NCI-H2029 treated with DMSO at 0.1 percent for 48 hours (cell line): ENCODE measurements around the gene MKLN1.
A peak's percentile ranks its signal among the peaks of the same experiment; 100 is the strongest.
"Not testable (repeated sequence)": the region's sequence is repeated elsewhere in the genome, so short reads cannot be mapped to it uniquely, and the experiment has no call there.

ENCODE experiments used
- DNase-seq: peaks from one replicate; lab custom pipeline; 2025; lab: John Stamatoyannopoulos, UW

Gene MKLN1

GRCh38 chr7:131501930-131502685 is 174.4 kb downstream of the MKLN1 start:
- DNase-seq: no peak

DNA sequence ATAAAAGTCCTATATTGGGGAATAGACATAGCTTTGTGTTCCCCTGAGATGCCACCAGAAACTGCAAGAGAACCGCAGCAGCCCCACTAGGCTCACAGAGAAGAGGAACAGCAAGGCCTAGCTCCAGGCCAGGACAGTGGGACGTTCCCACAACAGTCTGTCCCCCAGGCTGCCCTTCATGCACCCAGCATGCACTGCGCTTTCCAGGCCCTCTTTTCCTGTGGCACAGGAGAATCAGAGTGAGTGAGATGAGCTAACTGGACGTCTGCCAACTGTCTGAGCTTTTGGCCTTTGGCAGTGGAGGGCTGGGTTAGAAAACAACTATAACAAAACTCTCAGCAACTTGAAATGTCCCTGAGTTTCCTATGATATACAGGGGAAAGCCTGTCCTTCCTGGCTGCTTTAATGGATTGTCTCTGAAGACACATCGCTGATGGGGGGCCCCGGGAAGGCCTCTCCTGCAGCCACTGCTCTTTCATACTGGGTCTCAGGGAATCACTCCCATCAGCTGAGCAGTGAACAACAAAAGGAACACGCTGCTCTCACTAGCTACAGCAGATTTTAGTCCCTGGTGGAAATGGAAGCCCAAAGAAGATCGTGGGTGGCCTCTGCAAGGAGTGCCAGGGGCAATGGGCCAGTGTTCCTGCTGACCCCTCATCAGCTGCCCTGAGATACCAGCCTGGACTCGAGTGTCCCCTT is 175.3 kb downstream of the MKLN1 start:
- peak; percentile 56 for DNase-seq

GRCh38 chr7:131503639-131504038 is 176.0 kb downstream of the MKLN1 start:
- DNase-seq: no peak

DNA sequence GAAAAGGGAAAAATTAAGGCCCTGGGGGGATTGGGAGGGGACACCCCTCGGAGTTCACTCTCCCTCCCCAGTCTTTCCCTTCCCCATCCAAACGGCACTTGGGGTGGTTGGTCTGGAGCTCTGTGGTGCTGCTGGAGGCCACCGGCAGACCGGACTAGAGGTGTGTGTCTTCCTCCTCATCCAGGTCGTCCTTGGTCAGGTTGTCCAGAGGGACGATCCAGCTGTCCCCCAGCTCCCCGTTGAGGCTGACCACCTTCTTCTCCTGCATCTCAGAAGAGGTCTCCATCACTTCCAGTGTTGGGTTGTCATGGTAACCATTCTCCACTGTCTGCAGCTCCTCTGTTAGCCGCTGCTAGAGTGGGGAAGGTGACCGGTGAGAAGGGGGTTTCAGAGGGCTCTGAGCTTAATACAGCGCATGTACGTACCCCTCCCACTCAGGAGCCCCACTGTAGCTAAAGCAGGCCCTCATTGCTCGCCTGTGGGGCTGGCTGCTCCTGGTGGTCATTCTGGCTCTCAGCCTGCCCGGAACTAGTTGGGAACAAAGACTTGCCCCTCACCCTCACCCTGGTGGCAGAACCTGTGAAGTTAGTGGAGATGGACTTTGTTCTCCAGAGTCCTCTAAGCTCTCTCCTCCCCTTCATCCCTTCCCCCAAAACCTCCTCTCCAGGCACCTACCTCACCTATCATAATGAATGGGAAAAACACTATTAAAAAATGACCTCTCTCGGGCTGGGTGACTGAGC is 176.7 kb downstream of the MKLN1 start:
- no peak for DNase-seq

DNA sequence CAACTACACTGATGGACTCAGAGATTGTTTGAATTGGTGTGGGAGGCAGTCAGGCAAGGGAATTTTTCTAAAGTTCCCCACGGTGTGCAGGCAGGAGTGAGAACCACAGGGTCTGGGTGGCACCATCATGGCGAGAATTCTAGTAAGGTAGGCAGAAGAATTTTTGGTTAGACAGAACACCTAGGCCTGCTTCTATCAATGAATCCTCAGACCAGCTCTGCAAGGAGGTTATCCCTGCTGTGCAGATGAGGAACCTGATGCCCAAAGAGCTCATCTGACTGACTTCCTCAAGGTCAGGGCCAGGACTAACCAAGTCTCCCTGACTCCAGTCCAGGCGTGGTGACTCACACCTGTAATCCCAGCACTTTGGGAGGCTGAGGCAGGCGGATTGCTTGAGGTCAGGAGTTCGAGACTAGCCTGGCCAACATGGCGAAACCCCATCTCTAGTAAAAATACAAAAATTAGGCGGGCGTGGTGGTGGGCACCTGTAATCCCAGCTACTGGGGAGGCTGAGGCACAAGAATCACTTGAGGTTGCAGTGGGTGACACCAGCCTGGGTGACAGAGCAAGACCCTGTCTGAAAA is 177.5 kb downstream of the MKLN1 start:
- not testable (repeated sequence) for DNase-seq

- no peak for DNase-seq
Measured at GRCh38 chr7:131505636-131506557, 178.2 kb downstream of the MKLN1 start.

- no peak for DNase-seq
Measured at GRCh38 chr7:131506597-131506996, 178.9 kb downstream of the MKLN1 start.

DNA sequence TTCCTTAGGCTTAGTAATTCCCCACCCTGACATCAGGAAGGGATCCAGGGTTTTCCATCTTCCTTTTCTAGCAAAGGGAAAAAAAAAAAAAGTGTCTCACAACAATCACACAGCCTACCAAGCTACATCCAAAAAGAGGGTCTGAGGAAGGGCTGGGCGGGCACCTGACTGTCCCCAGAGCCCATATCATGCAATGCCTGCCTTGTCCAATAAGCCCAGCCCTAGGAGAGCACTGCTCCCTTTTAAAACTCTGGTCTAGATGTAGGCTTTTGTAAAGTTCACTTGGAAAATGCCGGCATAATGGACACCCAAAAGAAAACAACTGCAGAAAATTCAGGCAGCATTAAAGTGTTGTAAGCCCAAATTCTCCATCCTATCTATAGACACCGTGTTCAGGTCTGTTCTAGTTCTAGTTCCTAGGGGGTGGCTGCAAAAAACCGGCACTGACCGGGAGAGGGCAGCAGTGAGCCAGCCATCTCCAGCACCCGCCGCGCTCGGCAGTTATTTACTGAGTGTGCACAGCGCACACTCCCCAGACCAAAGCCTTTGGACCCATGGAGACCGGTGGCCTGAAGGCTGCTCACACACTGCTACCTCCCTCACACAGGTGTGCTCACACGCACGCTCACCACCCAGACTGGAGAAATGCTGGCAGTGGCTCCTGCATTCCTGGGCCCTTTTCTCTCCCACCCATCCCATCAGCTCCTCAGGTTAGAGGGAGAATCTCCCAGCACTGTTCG is 180.1 kb downstream of the MKLN1 start:
- DNase-seq: peak; percentile 67

GRCh38 chr7:131508754-131509486 is 181.2 kb downstream of the MKLN1 start:
- DNase-seq: no peak

GRCh38 chr7:131509781-131510180 is 182.1 kb downstream of the MKLN1 start:
- no peak for DNase-seq

- DNase-seq: no peak
Measured at GRCh38 chr7:131511071-131511470, 183.4 kb downstream of the MKLN1 start.

DNA sequence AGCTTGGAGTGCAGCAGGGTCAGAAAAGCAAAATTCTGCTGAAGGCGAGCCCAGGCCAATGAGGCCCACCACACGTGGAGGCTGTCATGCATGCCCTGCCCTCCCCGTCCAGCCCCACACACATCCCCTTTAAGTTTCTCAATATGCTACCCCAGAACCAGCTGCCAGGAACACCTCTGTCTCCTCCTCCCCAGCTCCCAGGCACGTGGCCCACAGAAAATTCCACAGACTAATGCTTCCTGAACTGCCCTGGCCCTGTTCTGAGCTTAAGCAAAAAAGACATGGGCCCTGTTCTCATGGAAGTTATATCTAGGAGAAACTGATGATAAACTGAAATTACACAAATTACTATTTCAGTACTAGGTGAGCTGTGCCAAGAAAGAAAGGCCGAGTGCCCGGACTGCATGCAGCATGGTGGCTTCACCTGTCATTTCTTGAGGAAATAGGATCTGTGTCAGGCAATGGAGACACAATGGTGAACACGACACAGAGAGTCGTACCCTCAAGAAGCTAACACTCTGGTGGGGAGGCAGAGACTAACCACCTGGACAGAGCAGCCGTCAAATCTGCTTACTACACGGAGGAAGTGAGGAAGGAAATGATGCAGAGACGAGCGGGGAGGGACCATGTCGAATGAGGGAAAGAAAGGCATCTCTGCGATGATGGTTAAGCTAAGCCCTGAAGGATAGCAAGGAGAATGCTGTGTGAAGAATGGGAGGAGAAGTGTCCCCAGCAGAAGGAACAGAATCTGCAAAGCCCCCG is 184.3 kb downstream of the MKLN1 start:
- no peak for DNase-seq

- DNase-seq: peak; percentile 79
Measured at GRCh38 chr7:131513245-131514061, 185.8 kb downstream of the MKLN1 start.

GRCh38 chr7:131515471-131515870 is 187.8 kb downstream of the MKLN1 start:
- not testable (repeated sequence) for DNase-seq

- DNase-seq: no peak
Measured at GRCh38 chr7:131517218-131517923, 189.7 kb downstream of the MKLN1 start.

DNA sequence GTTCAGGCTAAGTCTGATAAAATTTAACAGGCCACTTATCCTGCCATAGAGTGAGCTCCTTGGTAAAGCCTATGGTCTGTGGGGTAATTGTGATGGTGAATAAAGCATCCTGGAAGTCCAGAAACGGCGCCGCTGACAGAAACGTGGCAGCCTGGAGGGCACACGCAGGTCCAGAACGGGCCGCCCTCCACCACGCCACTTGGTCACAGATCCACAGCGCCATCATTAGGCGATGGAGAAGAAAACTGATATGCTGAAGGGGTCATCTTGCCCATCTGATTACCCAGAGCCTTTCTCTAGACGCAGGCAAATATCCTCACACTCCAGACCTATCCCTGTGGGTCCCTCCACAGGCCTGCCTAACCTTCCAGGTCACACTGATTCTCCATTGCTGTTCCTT is 190.9 kb downstream of the MKLN1 start:
- DNase-seq: no peak

DNA sequence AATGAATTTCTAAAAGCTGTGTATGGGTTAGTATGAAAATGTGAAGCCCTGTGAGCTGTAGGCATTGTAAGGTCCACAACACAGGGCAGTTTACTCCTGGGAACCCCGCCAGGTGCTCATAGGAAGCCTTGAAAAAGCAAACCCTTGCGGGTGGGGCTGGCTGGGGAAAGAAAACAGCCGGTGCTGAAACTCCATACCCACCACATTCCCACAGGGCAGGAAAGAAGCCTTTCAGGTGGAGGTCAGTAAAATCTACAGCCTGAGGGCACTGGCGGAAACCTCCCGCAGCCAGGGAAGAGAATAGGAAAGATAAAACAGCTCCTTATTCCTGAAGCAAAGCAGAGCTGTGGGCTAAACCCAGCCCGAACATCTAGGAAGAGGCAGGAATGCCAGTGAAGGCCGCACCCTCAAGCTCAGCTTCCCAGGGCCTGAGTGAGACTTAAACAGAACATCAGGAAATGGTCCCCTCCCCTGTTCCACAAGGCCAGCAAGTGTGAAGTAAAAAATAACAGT is 194.0 kb downstream of the MKLN1 start:
- DNase-seq: peak; percentile 36
